ENCODE data around the gene PRDM2.

Gene PRDM2

DNA sequence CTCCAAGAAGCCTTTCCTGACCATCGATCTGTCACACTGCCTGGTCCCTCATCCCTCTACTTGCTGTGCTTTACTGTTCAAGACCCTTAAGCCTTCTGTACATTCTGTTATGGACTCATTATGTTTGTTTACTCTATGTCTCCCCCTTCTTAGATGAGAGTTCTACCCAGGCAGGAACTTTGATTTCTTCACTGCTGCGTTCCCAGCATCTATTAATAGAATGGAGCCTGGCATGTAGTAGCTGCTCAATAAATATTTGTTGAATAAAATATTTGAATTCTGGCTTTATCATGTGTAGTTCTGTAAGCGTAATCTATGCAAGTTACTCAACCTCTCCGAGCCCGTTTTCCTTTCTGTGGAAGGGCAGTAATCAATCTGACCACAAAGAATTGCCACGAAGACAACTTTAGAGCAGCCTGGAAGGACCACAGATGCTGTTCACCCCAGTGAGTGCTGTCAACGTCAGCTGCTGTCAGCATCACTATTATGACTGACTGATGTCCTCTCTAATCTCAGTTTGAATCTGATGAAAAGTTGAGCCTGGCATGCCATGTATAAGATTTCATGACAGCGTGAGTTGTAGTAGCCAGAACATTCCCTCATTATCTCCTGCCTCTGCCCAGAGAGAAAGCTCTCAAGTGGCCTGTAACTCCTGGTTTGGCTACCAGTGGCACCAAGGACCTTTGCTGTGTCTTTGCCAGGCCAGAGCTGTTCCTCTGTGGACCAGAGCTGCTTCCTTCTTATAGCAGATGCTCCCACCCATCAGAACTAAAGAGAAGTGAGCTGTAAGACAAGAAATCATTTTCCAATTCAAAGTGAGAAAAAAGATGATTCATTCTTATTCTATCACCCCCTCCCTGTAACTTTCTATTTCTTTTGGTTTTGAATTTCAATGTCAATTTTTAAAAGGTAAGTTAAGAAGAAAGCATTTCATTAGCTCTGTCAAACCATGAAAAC, 94.5 kb downstream of the PRDM2 start:
- no peak for DNase-seq

DNA sequence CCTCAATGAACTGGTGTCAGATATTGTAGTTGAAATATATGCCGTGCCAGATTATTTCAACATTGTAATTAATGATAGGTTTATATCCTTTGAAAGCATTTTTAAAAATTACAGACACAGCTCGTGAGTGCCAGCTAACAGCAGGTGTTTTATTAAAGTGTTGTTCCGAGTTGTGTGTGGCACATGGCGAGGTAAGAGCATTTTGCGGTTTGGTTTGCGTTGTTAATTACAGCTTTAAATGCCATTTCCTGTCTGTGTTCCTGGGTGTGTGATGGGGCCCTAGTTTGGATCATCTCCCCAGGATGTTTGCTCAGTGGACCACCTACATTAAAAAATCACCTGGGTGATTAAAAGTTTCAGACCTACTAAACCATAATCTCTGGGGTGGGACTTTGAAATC, 97.4 kb downstream of the PRDM2 start:
- DNase-seq = peak; percentile 92

DNA sequence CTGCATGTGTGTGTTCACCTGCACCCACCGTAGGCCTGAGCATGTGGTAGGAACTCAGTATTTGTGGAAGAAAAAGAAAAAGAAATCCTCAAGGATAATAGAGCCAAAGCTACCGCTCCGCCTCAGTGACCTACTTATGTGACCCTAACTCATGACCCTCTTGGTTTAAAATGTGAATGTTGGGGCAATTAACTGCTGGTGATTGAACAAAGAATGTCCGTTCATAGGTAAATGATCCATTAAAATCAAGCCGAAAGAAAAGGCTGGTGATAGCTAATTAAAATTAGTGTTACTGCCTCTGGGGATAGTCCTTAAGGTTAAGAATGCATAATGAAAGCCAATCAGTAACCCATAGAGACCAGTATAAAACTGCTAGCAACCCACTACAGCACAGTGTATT, 98.1 kb downstream of the PRDM2 start:
- DNase-seq = no peak

DNA sequence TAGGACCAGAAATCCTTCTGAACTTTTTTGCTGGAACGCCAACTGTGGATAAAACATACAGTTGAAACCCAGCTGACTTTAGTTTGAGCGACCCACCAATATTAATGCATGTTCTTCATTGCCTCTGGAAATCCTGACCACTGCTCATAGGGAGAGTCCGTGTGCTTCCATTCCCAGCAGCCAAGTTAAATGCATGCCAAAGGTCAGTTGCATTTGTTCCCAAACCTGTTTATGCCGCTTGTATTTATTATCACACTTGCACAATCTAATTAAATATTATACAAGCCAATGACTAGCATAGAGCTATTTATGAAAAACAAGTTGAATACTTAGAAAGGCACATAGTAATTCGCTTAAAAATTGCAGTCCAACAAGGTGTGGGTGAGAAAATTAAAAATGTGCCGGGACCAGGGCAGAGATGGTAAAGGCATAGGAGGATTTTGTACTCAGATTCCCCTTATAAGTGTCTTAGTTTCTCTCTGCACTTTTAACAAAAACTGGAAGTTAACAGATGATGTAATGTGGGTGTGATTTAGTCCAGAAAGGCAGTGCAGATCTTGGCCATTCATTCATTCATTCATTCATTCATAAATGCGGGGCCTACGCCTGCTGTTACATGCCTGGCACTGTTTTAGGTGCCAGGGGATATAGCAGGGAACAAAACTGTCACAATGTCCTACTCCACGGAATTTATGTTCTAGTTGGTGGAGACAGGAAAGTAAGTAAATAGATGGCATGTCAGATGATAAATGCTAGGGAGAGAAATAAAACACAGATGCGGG, 99.7 kb downstream of the PRDM2 start:
- DNase-seq = no peak

DNA sequence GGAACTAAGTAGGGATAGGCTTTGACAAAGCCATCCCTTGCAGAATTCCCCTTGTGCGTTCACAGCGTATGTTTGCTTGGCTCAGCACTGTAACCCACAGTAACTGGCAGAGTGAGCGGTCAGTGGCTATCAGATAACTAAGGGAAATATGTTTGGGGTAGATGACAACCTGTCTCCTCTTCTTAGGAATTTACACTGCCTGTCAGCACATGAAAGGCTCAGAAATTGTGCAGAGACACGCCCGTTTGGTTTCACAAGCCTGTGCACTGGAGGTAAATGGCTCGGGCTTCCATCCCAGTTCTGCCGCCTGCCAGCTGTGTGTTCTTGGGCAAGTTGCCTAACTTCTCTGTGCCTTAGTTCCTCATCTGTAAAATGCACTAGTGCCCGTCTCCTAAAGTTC, 101.2 kb downstream of the PRDM2 start:
- DNase-seq = peak; percentile 18

DNA sequence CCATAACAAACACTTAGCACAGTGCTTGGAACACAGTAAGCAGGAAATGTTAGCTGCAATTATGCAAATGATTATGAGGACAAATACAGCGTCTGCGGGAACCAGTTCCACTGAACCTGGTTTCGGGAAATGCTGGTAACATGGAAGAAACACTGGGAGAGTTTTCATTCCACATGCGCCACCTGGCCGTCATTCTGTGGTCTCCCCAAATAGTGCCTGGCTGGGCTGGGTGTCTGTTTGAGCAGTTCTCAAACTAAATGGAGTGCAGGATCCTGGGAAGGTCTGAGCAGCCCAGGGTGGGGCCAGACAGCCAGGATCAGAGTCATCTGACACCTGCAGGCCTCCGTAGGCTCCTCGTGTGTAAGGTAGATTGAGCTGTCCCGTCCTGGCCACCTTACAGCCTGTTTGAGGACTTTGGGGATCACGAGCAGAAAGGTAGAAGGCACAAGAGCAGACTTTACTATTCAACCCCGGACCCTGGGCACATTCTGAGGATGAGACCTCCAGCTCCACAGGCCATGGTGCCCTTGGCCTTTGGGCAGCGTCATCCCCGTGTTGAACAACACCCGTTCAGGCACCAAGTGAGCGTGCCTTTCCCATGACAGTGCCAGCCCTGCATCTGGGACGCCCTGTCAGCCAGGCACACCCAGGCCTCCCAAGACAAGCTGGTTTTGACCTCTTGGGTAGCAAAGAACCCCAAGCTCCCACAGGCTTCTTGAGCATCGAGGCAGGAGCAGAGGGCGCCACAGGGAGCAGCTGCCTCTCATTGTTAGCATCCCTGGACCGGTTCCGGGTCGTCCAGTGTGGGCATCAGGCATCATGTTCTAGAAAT, 101.9 kb downstream of the PRDM2 start:
- DNase-seq = no peak

DNA sequence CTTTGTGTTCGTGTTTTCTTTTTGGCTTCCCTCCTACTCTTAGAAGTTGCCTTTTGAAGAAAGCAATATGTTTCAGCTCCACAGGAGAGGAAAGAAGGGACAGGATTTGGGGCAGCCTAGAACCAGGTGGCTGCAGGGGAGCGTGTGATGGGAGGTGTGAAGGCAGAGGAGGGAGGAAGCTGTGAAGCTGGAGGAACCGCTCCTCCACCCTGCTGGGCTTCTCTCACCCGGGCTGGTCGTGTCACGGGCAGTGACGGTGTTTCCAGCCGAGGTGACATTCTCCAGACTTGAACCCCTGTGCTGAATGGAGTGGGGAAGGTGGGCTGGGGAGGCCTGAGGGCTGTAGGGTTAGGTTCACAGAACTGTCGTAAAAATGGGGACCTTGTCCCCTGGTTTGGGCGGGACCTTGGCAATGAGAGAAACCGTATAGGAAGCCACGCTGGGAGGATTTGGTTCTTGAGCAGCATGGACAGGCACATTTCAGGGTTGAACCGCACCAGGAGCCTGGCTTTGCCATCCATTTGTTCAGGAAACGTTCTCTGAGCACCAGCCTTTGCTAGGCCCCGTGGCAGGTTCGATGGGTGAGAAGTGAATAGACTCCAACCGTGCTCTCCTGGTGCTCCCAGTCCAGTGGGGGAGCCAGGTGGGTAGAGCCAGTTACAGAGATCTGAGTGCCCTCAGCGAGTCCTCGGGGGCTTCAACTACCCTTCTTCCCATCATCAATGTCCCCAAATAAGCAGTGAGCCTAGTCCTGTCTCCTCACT, 103.0 kb downstream of the PRDM2 start:
- DNase-seq = no peak

DNA sequence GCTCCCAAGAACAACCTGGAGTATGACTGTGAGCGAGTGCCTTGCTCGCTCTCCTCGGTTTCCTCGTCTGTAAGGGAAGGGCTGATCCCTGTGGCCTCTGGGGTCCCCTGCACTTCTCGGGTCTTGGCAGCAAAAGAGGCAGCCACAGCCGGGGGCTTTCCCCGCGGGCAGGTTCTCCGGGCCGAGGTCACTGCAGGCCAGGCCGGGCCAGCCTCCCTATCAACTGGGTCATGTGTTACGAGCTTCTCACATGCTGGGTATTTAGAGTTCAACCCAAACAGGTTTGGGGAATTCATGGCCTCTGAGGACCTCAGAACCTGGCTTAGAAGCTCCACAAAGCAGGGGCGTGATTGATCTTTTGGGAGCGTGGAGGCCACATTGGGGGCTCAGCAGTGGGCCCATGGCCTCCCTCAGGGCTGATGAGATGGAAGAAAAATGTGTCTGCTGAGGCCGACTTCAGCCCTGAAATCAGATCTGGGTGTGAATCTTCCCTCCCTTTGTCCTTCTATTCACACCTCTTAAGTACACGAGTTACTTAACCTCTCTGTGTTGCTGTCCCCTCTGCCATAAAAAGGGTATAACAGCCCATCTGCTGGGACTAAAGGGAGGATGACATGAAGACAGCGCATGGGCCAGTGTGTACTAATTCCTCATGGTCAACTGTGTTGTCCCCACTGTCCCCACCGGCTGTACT, 103.7 kb downstream of the PRDM2 start:
- DNase-seq = no peak

DNA sequence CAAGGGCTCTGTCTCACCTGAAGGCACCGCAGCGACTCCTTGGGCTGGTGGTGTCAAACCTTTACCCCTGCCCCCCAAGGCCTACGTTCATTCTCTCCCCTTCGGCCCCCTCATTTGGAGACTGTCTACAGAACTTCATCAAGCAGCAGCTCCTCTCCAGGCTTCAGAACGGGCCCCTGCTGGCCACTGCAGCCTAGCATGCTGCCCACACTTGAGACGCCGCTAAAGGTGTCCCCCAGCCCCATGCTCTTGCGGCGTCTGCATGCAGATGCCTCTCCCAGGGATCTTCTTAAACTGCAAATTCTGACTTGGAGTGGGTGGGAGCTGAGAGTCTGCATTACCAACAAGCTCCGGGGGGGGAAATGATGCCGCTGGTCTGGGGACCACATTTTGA, 104.2 kb downstream of the PRDM2 start:
- DNase-seq = no peak

DNA sequence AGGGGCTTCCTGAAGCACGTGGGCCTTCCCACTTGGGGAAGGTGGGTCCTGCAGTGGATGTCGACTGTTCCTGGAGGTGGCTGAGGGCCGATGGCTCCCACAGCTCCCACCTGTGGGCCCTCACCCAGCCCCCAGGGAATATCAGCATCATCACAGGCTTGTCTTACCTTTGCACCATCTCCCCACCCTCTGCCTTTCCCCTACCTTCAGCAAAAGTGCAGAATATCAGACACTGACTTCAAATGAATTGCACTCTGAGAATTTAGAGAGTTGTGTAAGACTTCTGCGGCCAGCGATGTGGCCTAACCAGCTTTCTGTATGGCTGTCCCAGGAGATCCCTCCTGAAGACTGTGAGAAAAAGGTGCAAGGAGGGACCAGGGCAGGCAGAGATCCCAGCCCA, 105.4 kb downstream of the PRDM2 start:
- no peak for DNase-seq

DNA sequence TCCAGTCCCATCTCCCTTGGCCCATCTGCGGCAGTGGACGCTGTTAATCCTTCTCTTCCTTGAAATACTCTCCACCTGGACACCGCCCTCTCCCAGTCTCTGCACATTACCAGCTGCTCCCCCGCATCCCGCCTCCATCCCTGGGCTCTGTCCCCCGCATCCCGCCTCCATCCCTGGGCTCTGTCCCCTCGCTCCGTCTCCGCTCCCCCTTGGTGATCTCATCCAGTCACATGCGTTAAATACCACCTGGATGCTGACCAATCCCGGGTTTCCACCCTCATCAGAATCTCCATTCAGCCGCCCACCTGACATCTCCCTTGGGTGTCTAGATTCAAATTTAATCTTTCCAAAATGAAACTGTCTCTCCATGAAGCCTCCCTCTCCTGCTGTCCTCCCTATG, 106.1 kb downstream of the PRDM2 start:
- DNase-seq = no peak

DNA sequence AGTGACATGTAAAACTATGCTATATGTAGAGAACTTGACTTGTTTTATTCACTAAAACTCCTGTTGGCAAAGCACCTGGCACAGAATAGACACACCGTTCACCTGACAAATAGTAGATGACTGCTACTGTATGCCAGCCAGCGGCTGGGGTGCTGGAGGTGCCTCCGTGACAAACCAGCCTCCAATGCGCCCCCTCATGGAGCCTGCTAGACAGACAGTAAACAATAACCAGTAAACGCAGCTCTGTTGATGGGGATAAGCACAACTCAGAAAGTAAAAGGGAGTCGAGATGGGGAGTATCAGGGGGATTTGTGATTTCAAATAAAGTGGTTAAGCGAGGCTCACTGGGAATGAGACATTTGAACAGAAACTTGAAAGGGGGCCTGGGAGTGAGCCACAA, 107.2 kb downstream of the PRDM2 start:
- DNase-seq = peak; percentile 39

DNA sequence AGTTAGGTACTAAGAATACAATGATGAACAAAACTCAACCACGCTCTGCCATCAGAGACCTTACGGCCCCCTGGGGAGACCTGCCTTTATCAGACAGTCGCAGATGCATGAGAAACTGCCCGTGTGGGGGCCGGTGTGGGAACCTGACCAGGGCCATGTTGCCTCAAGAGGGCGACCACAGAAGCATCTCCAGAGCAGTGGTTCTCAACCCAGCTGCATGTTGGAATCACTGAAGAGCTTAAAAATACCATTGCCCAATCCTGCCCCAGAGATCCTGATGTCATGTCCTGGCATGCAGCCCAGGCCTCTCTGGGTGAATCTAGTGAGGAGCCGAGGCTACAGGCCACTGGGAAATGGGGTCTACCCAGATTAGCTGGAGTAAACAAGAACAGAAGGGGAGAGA, 108.7 kb downstream of the PRDM2 start:
- no peak for DNase-seq

DNA sequence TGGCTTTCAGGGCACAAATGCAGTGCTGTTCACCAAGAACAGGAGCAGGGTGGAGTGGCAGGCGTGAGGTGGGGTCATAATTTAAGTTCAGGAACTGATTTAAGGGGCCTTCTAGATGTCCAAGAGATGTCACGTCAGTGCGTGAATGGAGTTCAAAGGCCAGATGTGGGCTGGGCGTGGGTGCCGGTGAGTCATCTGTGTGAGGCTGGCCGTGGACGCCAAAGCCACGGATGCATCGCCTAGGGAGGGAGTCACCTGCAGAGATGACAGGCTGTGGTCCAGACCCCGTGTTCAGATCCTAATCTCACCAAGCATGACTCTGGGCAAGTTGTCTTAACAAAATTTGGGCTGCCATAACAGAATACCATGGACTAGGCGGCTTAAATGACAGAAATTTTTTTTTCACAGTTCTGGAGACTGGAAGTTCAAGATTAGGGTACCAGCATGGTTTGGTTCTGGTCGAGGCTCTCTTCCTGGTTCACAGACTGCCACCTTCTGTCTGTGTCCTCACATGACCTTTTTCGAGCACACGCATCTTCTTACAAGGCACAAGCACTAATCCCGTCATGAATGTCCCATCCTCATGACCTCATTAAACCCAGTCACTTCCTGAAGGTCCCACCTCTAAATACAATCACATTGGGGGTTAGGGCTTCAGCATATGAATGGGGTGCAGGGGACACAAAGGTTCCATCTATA, 109.6 kb downstream of the PRDM2 start:
- no peak for DNase-seq

DNA sequence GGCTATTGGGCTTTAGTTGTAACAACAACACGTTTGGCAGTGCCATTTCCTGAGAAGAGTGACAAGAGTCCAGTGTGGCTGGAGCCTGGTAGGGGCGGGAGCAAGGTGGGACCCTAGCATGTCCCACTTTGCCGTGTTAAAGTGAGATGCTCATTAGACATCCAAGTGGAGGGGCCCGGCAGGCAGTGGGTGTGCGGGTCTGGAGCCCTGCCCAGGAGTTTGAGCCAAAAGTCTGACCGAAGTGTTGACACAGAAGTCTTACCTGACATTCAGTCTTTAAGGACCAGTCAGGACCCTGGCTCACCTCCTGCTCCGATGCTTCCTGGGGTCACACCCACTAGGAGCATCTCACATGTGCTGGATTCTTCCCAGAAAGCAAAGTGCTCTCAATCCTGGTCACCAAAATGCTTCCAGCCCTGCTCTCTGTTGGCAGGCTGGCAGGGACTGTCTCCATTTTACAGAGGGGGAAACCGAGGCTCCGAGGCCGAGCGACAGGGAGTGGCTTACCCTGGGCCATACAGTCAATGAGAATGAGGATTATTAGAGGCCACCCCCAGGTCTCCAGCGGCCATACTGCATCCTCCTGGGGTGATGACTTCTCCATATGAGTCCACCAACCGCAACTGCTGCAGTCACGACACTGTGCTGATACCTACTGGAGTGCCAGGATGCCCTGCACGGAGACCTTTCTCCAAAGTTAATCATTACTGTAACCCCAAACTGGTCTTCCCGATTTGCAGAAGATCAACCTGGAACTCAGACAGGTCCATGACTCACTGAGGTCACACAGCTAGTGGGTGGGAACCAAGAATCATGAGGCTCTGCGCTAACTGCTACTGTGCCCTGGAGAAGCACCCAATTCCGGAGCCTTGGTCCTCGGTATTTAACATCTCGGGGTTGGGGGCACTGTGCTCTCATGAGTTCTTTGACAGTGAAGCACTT, 112.7 kb downstream of the PRDM2 start:
- DNase-seq = no peak

DNA sequence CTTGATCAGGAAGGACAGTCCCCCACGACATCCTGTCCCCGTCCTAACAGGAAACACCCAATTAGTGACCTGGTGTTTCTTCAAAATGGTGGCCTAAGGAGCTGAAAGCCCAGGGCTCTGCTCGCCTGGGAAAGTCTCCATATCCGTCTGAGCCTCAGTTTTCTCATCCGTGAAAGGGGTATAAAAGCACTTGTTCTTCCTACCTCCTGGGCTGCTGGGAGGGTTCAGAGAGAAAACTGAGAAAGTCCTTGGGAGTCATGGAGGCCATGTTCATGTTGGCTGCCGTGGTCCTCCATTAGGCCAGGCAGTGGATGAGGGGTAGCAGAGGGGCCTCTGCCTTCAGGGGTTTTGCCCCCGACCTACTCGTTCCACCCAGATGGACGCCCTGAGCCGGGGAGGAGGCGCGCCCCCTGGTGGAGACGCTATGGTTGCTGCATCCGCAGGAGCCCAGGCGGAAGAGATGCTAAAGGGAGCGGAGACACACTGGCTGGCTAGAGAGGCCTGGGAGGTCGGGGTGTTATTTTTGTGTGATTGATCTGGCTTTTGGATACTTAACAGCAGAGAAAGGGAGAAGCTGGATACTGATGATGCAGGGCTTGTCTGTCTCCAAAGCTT, 113.5 kb downstream of the PRDM2 start:
- no peak for DNase-seq

DNA sequence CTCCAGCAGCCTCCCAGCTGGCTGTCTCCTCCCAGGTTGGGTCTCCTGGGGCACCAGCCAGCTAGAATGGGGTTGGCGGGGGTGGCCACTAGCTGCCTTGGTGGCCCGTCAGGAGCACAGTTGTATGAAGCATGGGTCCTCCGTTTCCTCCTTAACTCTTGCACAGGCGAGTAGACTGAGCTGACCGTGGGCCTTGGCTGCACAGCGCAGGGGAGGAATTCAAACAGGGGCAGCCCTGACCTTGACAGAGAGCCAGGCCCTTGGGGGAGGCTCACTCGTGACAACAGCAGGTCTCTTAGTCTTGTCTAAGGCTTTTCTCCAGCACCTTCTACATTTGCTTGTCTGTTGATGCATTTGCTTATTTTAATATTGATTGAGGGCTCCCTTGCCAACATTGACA, 114.1 kb downstream of the PRDM2 start:
- no peak for DNase-seq

DNA sequence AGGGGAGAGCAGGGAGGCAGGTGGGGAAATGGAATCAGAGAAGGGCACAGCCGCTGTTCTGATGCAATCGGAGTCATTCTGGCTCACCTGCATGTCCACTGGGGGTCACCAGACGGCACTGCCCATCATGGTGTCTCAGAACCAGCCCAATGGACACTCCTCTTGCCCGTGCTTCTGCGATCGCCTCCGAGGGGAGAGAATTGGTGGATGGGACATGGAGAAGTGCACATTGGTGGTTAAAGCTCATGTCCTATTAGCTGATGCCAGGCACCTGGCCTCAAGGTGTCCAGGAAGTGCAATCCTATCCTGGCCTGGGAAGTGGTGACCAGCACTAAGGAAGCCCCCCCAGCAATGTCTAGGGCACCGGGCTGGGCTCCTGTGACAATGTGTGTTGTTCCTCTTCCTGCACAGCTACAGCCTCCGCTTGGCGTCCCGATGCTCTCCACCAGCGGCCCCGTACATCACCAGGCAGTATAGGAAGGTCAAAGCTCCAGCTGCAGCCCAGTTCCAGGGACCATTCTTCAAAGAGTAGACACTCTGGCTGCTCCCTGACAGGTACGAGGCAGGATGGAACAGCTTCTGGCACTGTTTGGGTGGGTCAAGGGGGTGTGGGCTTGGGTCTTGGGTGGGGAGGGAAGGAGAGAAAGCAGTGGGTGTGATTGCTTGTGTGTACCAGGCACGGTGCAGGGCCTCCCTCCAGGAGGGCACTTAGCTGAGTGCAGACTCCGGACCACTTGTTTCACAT, 116.2 kb downstream of the PRDM2 start:
- DNase-seq = no peak

DNA sequence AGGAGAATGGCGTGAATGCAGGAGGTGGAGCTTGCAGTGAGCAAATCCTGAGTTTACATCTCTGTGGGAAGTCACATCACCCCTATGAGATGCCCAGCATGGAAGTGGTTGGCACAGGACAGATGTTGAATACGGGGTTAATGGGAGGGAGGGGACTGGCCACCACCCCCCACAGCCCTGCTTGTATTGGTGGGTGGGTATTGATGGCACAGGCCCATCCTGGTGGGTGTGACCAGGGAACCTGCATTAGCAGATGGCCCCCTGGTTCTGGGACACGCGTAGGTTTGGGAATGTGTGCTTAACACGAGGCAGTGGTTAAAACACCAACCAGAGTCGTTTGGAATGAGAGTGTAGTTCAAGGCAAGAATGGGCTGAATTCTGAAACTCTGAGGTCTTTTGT, 117.9 kb downstream of the PRDM2 start:
- DNase-seq = no peak
